Stimulated activated CD8-positive, alpha-beta memory T cell treated with anti-CD3 and anti-CD28 coated beads, Interleukin-7, amount 100 ng/mL, for 24 hours (primary cell): ENCODE measurements around the gene FECH.
"Not testable (repeated sequence)": the region's sequence is repeated elsewhere in the genome, so short reads cannot be mapped to it uniquely, and the experiment has no call there.

ENCODE experiments used
- DNase-seq: peaks from one replicate; pipeline ENCODE4 v3.0.0-alpha.2; 2020; ENCODE audit warnings: low read depth

Gene FECH

DNA sequence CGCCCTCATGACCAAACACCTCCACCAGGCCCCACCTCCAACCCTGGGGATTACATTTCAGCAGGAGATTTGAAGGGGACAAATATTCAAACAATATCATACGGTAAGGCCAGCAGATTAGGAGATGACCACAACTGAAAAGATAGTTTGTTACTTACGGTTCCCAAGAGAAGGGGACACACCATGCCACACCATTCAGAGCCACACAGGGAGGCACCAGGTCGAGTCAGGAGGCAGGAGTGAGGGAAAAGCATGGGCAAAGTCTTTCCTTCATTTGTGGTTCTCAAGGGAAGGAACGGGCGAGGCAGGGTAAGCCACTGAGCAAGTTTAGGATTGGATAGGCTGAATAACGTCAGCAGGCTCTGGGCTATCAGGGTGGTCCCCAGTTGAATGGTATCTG is 57.4 kb downstream of the FECH start:
- no peak for DNase-seq

DNA sequence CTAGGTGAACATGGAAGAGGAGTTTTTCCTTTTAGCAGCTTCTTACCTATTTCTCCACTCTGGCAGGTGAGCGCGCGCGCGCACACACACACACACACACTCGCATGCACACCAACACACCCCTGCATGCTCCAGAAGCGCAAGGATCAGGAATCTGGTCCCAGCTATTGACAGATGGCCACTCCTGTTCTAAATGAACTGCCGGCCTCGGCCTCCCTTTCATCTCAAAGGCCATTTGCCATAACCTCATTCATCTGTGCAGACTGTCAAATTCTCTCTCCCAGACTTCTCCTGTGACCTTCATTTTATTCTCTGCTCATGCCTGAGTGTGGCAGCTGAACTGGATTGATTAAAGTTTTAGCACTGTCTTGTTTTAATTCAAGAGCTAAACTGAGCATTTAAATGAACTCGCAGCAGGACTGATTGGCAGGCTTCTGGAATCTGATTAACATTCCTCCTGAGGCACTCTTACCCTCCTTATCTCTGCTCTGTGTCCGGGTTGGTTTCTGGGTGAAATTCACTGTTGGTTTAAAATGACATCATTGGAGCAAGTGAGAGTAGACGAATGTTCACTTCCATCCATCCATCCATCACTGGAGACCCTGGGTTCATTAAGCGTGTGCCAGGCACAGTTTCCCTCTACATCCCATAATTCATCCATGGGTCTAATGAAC is 58.8 kb downstream of the FECH start:
- no peak for DNase-seq

DNA sequence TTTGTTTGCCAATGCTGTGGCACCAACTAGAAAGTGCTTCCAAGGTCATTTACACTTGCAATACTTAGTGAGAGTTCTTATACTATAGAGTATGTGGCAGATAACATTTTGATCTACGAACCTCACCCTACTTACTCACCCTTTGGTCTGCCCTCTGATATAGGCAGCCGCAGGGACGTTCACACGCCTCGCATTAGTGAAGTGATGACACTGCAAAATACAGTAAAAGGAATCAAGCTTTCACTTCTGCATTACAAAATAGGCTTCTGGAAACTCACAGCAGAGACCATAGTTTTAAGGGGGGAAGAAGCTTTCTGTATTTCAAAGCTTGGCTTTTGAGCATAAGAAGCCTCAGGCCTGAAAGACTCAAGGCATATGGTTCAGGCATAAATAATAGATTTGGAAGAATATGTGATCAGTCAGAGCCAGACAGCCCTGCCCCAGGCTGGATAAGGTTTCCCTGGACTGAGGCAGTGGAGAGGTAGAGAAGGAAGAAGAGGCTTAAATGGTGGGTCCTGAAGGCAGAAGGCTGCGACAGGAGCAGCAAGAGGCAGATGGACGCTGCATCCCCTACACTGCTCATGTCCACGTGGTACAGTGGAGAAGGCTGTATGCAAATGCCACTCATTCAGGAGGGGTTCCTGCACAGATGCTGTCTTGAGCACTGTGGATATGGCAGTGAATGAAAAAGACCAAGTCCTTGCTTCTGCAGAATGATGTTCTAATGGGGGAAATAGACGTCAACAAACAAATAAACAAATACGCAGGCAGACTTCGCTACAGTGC is 63.1 kb downstream of the FECH start:
- no peak for DNase-seq

DNA sequence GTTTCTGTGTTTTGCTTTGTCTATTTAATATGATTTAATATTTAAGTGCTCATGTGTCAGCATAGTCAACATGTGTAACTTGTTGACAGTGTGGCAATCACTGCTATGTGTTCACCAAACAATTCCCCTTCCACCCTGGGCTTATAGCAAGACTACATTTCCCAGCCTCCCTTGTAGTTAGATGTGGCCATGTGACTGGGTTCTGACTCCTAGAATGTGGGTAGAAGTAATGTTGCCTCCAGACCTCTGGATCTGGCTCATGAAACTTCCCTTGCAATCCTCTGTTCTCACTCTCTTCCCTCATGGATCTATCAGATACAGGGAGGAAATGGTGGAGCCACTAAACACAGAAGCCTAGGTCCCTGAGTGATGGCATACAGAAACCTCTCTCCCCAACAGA is 64.2 kb downstream of the FECH start:
- not testable (repeated sequence) for DNase-seq

DNA sequence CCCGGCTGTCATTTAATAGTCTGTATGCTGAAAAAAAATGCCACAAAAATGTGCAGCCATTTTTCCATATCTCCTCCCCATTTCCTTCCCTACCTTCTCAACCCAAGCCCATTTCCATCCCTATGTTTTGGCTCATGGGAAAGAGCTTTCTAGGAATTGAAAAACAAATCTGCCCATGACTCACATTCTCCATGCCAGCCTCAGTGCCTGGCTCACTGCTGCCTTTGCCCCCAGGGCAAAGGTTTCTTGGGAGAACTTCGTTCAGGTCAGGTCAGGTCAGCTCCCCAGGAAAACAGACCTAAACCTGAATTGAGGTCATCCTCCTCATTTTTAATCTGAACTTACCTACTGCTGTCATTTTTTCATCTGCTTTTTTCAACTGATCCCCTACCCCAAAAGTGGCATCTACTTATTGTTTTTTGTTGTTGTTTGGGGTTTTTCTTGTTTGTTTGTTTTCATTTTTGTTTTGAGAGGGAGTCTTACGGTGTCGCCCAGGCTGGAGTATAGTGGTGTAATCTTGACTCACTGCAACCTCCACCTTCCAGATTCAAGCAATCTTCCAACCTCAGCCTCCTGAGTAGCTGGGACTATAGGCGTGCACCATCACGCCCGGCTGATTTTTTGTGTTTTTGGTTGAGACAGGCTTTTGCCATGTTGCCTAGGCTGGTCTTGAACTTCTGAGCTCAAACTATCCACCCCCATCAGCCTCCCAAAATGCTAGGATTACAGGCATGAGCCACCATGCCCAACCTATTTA is 66.7 kb downstream of the FECH start:
- DNase-seq, result no peak

DNA sequence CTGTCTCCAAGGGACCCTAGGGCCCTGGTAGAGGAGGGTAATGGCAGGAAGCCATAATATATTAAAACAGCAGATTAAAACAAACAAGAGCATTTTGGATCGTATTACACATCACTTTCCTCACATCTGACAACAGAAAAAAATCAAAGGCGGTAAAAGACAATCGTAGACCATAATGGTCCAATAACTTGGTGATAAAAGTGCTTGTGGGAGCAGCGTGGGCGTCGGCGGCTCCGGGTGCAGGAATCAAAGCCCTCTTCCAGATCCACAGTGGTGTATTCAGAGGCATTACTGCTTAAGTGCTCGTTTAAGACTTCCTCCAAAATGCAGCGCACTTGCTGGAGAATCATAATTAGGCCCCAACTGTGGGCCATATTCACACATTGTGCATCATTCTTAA is 68.0 kb downstream of the FECH start:
- no peak for DNase-seq

DNA sequence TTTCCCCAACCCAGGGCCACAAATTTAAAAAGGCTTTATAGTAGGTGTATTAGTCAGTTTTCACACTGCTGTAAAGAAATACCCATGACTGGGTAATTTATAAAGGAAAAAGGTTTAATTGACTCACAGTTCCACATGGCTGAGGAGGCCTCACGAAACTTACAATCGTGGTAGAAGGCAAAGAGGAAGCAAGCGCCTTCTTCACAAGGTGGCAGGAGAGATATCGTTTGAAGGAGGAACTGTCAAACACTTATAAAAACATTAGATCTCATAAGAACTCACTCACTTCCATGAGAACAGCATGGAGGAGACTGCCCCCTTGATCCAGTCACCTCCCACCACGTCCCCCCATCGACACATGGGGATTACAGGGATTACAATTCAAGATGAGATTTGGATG is 70.4 kb downstream of the FECH start:
- no peak for DNase-seq

DNA sequence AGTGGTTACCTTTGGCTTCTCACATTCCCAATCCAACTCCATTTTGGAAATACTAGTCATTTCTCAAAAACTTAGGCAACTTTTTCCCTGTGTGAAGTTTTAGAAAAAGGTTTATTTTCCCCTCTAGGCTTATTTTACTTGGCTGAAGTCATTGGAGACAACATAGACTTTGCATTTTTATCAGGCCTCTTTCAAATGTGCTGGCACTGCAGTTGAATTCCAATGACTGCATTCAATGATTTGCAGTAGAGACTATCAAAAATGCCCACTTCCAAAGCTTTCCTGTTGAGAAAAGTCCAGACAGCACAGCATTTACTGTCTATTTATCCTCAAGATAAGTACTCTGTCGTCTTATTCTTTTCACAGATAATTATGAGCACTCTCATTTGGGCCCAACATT is 81.3 kb downstream of the FECH start:
- DNase-seq, result no peak

DNA sequence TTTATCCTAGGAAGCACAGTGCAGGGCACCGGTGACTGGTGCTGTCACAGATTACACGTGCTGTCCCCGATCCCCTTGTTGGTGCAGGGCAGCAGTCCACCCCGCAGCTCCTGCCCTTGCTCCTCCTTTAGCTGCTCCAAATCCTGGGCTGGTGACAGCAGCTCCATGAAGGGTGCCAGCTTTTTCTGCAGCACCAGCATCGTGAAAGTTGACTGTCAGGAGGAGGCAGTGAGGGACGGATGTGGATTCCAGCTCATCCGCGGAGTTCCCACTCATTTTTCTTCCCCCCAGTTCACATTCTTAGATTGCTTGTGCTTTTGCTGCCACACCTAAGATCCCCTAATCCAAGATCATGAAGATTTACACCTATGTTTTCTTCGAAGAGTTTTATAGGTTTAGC is 83.9 kb downstream of the FECH start:
- no peak for DNase-seq

DNA sequence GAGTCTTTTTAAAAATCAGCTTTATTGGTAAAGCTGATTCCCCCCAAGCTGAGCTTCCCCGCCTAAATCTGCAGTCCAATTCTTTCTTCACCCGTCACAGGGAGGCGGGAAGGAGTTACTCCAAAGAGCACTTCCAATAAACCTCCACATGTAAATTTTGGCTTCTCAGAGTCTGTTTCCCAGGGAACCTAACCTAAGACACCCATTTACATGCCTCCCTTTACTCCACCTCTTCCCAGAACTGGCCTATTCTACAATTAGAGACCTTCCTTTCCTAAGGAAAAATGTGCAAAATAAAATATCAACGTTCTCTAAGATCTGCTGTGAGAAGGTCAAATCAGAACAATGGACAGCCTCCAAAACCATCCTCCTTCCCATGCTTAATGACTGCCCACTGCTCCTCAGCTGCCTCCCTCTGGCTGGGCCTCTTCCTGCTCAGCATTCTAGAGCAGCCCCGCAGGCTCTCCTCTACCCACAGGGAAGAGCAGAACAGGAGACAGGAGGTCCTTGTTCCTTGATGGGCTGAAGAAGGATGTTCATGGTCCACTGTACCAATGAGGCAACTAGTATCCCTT is 87.7 kb downstream of the FECH start:
- no peak for DNase-seq
